Ectodermal cell (in vitro differentiated cells): ENCODE results near the gene AGBL4.
"Not testable (repeated sequence)": the region's sequence is repeated elsewhere in the genome, so short reads cannot be mapped to it uniquely, and the experiment has no call there.

Experiments used
- H3K27ac ChIP-seq: 2 replicates; pipeline ENCODE4 v1.7.0; 2013; ENCODE audit warnings: mild to moderate bottlenecking, low read depth, low read length; ENCODE audit not compliant: insufficient read depth, poor library complexity, severe bottlenecking
- H3K27me3 ChIP-seq: 2 replicates; pipeline ENCODE4 v1.7.0; 2013; ENCODE audit warnings: mild to moderate bottlenecking, low read length; ENCODE audit not compliant: insufficient read depth, control insufficient read depth, poor library complexity, severe bottlenecking
- H3K36me3 ChIP-seq: one replicate; pipeline ENCODE4 v1.7.0; 2013; ENCODE audit warnings: low read length; ENCODE audit not compliant: control insufficient read depth, insufficient read depth
- H3K4me1 ChIP-seq: one replicate; pipeline ENCODE4 v1.7.0; 2013; ENCODE audit warnings: low read length; ENCODE audit not compliant: control insufficient read depth, insufficient read depth
- H3K4me3 ChIP-seq: 2 replicates; pipeline ENCODE4 v1.7.0; 2013; ENCODE audit warnings: low read depth, low read length, control low read depth; ENCODE audit not compliant: insufficient read depth
- H3K9me3 ChIP-seq: 2 replicates; pipeline ENCODE4 v1.7.0; 2013; ENCODE audit warnings: mild to moderate bottlenecking, low read length, moderate library complexity; ENCODE audit not compliant: control insufficient read depth
- WGBS, 2 experiments: methylation state at CpG; one replicate each; pipeline ENCODE4 v1.1.7; 2013; ENCODE audit warnings: missing lambda C conversion rate in 2 of 2; 5-methylcytosine and 5-hydroxymethylcytosine counted together

The AGBL4 gene

GRCh38 chr1:49915301-49915700 is 108.5 kb downstream of the AGBL4 start:
- H3K27ac ChIP-seq, H3K9me3 ChIP-seq: not testable (repeated sequence)

DNA sequence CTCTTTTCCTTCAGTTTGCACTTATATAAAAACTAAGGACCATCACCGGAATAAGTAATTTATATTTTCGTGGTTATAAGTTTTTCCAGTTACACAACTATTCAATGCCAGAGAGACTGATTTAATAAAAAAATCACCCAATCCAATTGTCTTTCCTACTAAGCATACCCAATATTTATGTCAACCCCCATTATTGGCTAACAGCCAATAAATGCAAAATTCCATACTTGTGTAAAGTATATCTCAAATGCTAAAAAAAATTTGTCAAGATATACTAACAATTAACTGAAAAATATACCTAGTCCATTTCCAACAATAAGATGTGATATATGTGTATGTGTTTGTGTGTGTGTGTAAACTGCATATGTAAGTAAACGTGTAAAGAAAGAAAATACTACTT is 117.4 kb downstream of the AGBL4 start:
- no peaks in the 10 kb centered on the region for H3K4me1 ChIP-seq
- H3K4me3 ChIP-seq = no peak overlapping the region
- H3K36me3 ChIP-seq = no peaks in the 10 kb centered on the region
- H3K9me3 ChIP-seq = peaks cover 14% of the 10 kb centered on the region
- 67 to 68% methylated on average over 2 to 3 of the region's 3 CpGs for WGBS, 2 experiments
- no peaks in the 10 kb centered on the region for H3K27me3 ChIP-seq
- no peak overlapping the region for H3K27ac ChIP-seq

More at GRCh38 chr1:49915301-49915700, 108.5 kb downstream of the AGBL4 start:
- H3K27me3 ChIP-seq, H3K36me3 ChIP-seq, H3K4me3 ChIP-seq, H3K4me1 ChIP-seq: not testable (repeated sequence)
- 86% methylated on average over 11 of the region's 11 CpGs for WGBS, 2 experiments

GRCh38 chr1:49864581-49864980 is 159.2 kb downstream of the AGBL4 start:
- H3K27me3 ChIP-seq = no peaks in the 10 kb centered on the region
- H3K36me3 ChIP-seq = no peaks in the 10 kb centered on the region
- no peak overlapping the region for H3K27ac ChIP-seq
- 84 to 89% methylated on average over 4 of the region's 4 CpGs for WGBS, 2 experiments
- H3K4me1 ChIP-seq = no peaks in the 10 kb centered on the region
- H3K4me3 ChIP-seq = no peak overlapping the region
- peaks cover 12% of the 10 kb centered on the region for H3K9me3 ChIP-seq

GRCh38 chr1:49854741-49855140 is 169.0 kb downstream of the AGBL4 start:
- no peaks in the 10 kb centered on the region for H3K27me3 ChIP-seq
- H3K9me3 ChIP-seq = peaks cover 6% of the 10 kb centered on the region
- H3K27ac ChIP-seq = no peak overlapping the region
- H3K4me3 ChIP-seq = no peak overlapping the region
- no peaks in the 10 kb centered on the region for H3K36me3 ChIP-seq
- H3K4me1 ChIP-seq = no peaks in the 10 kb centered on the region

DNA sequence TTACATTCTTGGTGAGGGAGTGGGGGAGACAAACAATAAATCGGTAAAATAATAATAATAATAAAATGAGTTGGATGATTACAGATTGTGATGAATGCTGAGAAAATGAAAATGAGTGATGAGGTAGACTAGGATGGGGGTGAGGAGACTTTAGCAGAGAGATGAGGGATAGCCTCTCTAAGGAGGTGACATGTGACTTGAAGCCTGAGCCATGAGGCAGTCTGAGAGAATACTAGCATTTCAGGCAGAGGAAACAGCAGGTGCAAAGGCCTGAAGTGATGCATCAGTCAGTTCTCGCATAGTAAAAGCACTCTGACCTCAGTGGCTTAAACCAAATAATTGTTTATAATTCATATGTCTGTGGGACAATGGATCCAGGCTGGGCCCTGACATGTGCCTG is 181.2 kb downstream of the AGBL4 start:
- no peak overlapping the region for H3K27ac ChIP-seq
- no peak overlapping the region for H3K4me3 ChIP-seq
- no peaks in the 10 kb centered on the region for H3K4me1 ChIP-seq
- no peaks in the 10 kb centered on the region for H3K27me3 ChIP-seq
- WGBS, 2 experiments = 86 to 98% methylated on average over 2 of the region's 2 CpGs
- H3K9me3 ChIP-seq = peaks cover 21% of the 10 kb centered on the region
- no peaks in the 10 kb centered on the region for H3K36me3 ChIP-seq

GRCh38 chr1:49841767-49842166 is 182.0 kb downstream of the AGBL4 start:
- Histone ChIP-seq H3K4me3 (no peak overlapping the region), H3K4me1 (no peaks in the 10 kb centered on the region), H3K27me3 (no peaks in the 10 kb centered on the region), H3K36me3 (no peaks in the 10 kb centered on the region), H3K27ac (no peak overlapping the region), H3K9me3 (peaks cover 24% of the 10 kb centered on the region)
- 79 to 80% methylated on average over 13 of the region's 13 CpGs for WGBS, 2 experiments

DNA sequence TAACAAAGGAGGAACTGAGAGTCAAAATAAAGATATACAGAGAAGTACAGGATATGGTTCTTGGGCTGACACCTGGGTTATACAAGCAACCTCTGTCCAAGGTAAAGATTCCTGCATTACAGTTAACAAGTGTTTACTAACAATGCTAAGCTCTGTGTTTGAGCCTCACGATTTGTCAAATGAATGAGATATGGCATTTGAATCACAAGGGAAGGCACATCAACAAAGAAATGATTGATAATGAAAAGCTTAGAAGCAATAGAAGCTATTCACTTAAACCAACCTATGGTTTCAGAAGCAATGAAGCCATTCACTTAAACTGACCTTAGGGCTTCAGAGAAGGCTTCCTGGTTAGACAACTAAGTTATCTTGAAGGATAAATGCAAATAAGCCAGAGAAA is 199.5 kb downstream of the AGBL4 start:
- Histone ChIP-seq H3K27ac (no peak overlapping the region), H3K9me3 (peaks cover 7% of the 10 kb centered on the region), H3K27me3 (no peaks in the 10 kb centered on the region), H3K4me3 (no peak overlapping the region), H3K36me3 (no peaks in the 10 kb centered on the region), H3K4me1 (no peaks in the 10 kb centered on the region)
- 0% methylated on average over 1 of the region's 1 CpG for WGBS, 2 experiments

- H3K4me1 ChIP-seq = no peaks in the 10 kb centered on the region
- no peak overlapping the region for H3K27ac ChIP-seq
- H3K4me3 ChIP-seq = no peak overlapping the region
- H3K9me3 ChIP-seq = peaks cover 5% of the 10 kb centered on the region
- 94 to 100% methylated on average over 1 to 2 of the region's 2 CpGs for WGBS, 2 experiments
- H3K27me3 ChIP-seq = no peaks in the 10 kb centered on the region
- H3K36me3 ChIP-seq = no peaks in the 10 kb centered on the region
These were observed 206.1 kb downstream of the AGBL4 start for GRCh38 chr1:49817681-49818080.

DNA sequence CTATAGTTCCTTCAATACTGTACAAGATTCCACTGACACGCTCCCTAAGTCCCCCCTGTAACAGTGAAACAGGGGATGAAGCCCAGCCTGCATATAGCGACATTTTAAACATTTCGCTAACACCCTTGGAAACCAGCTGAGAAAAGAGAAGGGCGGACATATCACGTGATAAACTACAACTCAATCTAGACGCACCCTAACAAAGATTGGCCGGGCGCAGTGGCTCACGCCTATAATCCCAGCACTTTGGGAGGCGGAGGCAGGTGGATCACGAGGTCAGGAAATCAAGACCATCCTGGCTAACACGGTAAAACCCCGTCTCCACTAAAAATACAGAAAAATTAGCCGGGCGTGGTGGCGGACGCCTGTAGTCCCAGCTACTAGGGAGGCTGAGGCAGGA is 236.7 kb downstream of the AGBL4 start:
- H3K36me3 ChIP-seq, H3K9me3 ChIP-seq, H3K4me3 ChIP-seq, H3K27me3 ChIP-seq, H3K27ac ChIP-seq, H3K4me1 ChIP-seq: not testable (repeated sequence)
- 83 to 88% methylated on average over 17 of the region's 17 CpGs for WGBS, 2 experiments

DNA sequence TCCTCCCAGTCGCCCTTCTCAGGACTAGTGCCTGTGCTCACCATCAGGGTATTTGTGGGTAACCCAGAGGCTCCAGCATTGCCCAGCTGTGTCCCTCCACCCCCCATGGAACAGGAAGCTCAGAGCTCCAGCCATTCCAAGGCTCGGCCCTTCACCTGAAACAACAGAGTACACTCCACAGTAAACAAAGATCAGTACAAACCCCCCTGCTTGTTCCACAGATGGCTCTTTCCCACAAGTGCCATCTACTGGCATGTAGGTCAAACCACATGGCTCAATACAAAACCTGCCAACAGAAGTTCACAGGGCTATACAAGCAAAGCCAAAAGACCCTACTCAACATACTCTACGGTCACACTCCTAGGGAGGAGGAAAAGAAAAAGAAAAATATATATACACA is 258.7 kb downstream of the AGBL4 start:
- Histone ChIP-seq H3K9me3 (peaks cover 18% of the 10 kb centered on the region), H3K27me3 (no peaks in the 10 kb centered on the region), H3K36me3 (no peaks in the 10 kb centered on the region), H3K4me3 (no peak overlapping the region), H3K27ac (no peak overlapping the region), H3K4me1 (no peaks in the 10 kb centered on the region)
- WGBS, 2 experiments = 66 to 70% methylated on average over 2 of the region's 3 CpGs

DNA sequence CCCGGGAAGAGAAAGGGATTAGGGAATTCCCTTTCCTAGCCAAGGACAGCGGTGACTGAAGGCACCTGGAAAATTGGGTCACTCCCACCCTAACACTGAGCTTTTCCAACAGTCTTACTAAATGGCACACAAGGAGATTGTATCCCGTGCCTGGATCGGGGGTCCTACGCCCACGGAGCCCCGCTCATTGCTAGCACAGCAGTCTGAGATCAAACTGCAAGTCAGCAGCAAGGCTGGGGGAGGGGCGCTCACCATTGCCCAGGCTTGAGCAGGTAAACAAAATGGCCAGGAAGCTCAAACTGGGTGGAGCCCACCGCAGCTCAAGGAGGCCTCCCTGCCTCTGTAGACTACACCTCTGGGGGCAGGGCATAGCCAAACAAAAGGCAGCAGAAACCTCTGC is 285.6 kb downstream of the AGBL4 start:
- not testable (repeated sequence) for H3K4me3 ChIP-seq, H3K27me3 ChIP-seq

More for the DNA sequence above, 285.6 kb downstream of the AGBL4 start:
- not testable (repeated sequence) for H3K27ac ChIP-seq, H3K9me3 ChIP-seq, H3K4me1 ChIP-seq, H3K36me3 ChIP-seq
- WGBS, 2 experiments = 83 to 90% methylated on average over 9 of the region's 9 CpGs
